HFF-Myc (cell line): Measurements from ENCODE around the gene ADPRHL1.

ENCODE experiments used
- DNase-seq: peaks from one replicate; pipeline ENCODE4 v3.0.0-alpha.2; 2011; ENCODE audit warnings: low read depth; ENCODE audit errors: extremely low read depth
- H3K4me3 ChIP-seq: replicated peaks from 2 replicates; pipeline ENCODE4 v1.5.1; 2011; ENCODE audit warnings: low read depth, mild to moderate bottlenecking, control low read depth, low read length
- TF ChIP-seq, protein P1 (sequence below): IDR thresholded peaks from 2 replicates; pipeline ENCODE4 v1.5.1; 2012; ENCODE audit warnings: mild to moderate bottlenecking, low read depth, low read length, control low read depth; ENCODE audit errors: missing control alignments

ADPRHL1 gene

DNA sequence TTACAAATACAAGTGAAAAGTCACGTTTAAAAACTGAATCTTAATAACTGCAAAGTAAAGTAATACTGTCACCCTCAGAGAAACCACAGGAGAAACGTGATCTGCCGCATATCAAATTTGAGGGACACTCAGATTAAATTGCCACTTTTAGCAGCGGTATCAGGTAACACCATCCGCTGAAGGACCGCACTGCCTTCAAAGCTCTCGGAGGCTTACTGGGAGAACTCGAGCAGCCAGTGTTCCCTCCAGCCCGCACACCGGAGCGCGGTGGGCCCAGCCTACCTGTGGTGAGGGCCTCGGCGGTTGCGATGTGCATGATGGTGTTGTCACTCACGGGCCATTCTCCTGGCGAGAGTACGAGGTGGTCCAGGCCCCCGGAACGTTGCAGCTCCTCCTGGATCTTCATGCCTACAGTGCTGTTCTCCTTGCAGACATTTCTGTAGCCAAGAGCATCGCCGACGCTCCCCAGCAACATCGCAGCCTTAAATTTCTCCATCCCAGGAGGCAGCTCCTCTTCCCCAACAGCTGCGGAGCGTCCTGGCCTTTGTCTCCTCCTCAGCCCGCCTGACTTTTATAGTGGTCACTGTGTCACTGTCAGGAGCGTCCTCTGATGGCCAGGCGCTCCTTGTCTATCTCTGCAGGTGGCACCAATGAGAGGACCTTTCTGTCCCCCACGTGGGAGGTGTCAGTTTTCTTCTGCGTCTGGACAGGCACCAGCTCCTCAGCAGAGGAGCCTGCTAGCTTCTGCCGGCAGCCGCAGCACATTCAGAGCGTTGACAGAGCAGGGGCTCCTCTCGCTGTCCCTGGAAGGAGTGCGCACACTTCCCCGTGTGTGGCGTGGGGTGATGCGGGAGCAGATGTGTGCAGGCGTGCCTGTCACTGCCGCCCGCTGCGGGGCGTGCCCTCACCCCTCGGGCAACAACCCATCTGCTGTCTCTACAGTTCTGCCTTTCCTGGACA is at the start of gene ADPRHL1:
TSS of gene ADPRHL1 (minus strand) at position 547 of the 960 bp plus-strand sequence. CDS start at position 496, 51 bp downstream.
- H3K4me3 ChIP-seq: no peak within 1 kb of the TSS
- TF ChIP-seq, protein P1, sequence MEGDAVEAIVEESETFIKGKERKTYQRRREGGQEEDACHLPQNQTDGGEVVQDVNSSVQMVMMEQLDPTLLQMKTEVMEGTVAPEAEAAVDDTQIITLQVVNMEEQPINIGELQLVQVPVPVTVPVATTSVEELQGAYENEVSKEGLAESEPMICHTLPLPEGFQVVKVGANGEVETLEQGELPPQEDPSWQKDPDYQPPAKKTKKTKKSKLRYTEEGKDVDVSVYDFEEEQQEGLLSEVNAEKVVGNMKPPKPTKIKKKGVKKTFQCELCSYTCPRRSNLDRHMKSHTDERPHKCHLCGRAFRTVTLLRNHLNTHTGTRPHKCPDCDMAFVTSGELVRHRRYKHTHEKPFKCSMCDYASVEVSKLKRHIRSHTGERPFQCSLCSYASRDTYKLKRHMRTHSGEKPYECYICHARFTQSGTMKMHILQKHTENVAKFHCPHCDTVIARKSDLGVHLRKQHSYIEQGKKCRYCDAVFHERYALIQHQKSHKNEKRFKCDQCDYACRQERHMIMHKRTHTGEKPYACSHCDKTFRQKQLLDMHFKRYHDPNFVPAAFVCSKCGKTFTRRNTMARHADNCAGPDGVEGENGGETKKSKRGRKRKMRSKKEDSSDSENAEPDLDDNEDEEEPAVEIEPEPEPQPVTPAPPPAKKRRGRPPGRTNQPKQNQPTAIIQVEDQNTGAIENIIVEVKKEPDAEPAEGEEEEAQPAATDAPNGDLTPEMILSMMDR: no peak
- no peak for DNase-seq

DNA sequence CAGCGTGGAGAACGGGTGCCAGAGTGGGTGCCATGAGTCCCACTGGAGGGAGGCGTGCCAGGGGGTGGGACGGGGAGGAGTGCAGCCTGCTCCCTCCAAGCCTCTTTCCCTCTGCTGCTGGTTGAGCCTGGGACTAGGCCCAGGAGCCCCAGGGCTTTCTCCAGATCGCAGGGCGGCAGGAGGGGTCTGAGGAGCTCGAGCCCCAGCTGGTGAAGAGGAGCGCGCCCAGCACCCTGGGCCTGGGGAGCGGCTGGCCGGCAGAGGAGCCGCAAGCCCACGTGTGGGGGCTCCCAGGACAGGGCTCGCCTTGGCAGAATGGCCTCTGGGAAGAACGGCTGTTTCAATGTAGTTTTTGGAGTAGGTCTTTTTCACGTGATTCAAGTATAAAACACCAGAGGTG is 49.4 kb upstream of the ADPRHL1 start:
- TF ChIP-seq, protein P1: no peak
- DNase-seq: no peak
- H3K4me3 ChIP-seq: no peak overlapping the region

DNA sequence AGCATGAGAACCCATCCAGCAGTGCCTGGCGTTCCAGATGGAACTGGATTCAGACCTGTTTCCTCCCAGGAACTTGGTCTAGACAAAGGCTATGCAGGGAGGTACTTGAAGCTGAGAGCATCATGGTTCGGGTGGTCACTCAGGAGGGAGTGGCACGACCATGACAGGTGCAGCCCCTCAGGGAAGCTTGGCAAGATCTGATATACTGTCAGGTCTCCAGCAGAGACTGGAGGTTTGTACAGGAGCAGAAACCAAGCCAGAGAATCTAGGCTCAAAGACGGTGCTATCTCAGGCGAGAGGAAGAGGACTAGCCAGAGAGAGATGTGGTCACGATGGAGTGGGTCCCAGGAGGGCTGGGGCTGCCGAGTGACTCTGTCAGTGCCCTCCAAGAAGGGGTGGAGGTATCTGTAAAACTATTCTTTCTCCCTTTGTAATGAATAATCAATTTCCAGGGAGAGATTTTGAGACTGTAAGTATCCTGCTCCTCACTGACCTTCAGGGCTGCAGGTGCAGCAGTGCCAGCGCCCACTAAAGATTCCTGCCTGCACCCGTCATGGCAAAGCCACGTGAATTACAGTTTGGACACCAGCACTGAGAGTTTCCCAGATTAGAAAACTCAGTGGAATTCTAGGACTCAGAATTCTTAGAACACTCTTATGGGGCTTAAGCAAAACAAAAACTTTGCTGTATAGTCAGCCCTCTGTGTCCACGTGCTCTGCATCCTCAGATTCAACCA is 47.4 kb upstream of the ADPRHL1 start:
- TF ChIP-seq, protein P1: no peak
- DNase-seq: no peak
- H3K4me3 ChIP-seq: no peak overlapping the region

DNA sequence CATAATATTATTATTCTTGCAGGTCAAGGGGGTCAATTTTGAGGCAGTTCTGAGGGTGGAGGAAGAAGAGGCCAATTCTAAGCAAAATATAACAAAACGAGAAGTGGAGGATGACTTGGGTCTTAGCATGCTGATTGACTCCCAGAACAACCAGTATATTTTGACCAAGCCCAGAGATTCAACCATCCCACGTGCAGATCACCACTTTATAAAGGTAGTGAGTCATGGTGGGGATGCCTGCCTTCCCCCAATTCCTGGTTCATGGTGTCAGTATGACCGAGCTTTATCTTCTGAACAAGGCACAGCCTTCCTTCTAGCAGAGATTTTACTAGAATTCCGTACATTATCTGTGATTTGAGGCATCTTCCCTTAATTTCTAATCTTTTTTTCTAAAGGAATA is 46.6 kb upstream of the ADPRHL1 start:
- TF ChIP-seq, protein P1: no peak
- DNase-seq: no peak
- H3K4me3 ChIP-seq: no peak overlapping the region

DNA sequence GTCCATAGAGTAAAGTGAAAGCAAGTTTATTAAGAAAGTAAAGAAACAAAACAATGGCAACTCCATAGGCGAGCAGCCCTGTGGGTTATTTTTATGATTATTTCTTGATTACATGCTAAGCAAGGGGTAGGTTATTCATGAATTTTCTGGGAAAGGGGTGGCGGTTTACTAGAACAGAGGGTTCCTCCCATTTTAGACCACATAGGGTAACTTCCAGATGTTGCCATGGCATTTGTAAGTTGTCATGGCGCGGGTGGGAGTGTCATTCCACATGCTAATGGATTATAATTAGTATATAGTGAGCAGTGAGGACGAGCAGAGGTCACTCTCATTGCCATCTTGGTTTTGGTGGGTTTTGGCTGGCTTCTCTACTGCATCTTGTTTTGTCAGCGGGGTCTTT is 45.6 kb upstream of the ADPRHL1 start:
- DNase-seq: no peak
- no peak overlapping the region for H3K4me3 ChIP-seq
- TF ChIP-seq, protein P1: no peak

DNA sequence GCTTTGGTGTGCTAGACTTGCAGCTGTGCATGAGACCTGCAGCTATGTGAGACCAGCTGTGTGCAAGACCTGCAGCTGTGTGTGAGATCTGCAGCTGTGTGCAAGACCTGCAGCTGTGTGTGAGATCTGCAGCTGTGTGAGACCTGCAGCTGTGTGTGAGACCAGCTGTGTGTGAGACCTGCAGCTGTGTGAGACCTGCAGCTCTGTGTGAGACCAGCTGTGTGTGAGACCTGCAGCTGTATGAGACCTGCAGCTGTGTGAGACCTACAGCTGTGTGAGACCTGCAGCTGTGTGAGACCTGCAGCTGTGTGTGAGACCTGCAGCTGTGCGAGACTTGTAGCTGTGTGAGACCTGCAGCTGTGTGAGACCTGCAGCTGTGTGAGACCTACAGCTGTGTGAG is 43.9 kb upstream of the ADPRHL1 start:
- no peak overlapping the region for H3K4me3 ChIP-seq
- TF ChIP-seq, protein P1: no peak
- no peak for DNase-seq
